Umbilical cord (tissue), 2 donors: ENCODE results near the gene AFP. TPM values are rescaled to one million over a fixed set of nuclear protein-coding genes. Genes with fewer than 3 reads are reported as not detected.

Source experiments
- DNase-seq: peaks from one replicate; pipeline ENCODE4 v3.0.0-alpha.2; 2015; ENCODE audit warnings: low spot score
- total RNA-seq: library from RNA; depleted of rRNA; stranded (reverse); fragments of >200 nt; gene quantifications from one replicate; pipeline ENCODE4 v1.2.3, GENCODE V29; 2014; ENCODE audit warnings: low replicate concordance; ENCODE audit not compliant: insufficient read depth

The AFP gene
- total RNA-seq, 1 donor from 2014 or later = 0.72 TPM

DNA sequence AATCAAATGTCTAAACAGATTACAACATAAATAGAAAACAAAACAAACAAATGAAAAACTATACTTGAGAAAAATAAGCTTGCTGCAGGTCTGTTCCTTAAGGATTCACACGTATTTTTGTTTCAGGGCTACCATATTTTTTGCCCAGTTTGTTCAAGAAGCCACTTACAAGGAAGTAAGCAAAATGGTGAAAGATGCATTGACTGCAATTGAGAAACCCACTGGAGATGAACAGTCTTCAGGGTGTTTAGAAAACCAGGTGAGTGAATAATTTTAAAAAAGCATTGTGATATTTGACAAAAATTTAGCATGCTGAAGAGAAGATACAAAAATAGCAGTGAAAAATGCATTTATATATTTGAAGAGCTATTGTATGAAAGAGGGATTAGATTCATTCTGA lies 2.0 kb downstream of the AFP start:
- DNase-seq = no peak

DNA sequence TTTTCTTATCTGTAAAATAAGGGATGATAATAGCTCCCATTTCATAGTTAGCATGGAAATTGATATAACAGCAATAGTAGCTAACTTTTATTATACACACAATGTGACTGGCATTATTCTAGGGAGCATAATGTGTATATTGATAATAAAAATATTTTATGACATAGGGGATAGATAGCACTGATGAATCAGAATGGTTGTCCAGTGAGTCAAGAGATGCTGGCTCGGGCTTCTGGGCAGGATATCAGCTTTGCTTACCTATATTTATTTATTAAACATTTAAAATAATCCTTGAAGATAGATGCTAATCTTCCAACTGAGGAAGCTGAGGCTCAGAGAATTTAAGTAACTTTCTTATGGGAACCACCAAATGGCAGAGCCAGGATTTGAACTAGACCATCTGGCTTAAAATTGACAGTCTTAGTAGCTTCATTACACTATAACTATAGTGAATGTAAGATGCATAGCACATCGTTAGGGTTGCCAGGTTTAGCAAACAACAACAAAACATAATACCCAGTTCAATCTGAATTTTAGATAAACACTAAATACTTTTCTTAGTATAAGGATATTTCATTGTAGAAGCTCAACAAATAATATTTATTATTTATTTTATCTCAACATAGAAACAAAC lies 2.7 kb downstream of the AFP start:
- DNase-seq = no peak

DNA sequence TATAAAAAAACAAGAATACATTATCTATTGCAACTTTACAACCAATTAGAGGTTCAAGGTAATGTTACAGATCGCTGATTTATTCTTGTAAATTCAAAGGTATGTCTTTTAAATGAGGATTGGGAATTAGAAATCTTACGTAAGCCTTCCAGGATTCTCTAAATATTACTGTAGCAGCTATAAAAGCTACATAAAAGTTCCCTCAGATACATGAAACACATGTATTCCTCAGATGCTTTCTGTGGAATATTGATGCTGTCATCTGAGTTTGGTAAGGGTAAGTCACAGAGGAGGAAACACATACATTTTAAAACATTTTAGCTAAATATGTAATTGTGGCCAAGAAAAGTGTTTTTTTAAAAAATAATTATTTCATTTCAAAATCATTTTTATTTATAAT lies 3.4 kb downstream of the AFP start:
- DNase-seq = no peak

DNA sequence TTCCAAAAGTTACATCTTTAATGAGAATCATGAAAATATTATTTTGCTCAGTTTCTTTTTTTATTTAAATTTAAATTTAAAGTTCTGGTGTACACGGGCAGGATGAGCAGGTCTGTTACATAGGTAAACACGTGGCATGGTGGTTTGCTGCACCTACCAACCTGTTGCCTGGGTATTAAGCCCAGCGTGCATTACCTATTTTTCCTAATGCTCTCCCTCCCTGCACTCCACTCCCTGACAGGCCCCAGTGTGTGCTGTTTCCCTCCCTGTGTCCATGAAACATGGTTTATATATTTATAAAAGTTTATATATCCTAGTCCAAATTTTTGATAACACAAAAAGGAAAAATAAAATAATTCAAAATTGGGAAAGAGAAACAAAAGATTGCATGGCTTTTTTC lies 4.0 kb downstream of the AFP start:
- no peak for DNase-seq

DNA sequence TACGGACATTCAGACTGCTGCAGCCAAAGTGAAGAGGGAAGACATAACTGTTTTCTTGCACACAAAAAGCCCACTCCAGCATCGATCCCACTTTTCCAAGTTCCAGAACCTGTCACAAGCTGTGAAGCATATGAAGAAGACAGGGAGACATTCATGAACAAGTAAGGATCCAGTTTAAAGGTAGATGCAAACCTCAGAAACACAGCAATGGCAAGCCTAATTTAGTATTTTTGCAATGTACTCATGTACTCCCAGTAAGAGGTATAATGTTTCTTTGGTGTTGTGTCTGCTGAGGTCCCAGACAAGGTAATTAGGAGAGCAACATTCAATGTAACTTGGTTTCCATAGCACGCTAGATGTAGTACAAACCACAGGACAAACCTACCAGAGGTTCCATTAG lies 4.6 kb downstream of the AFP start:
- DNase-seq = no peak

DNA sequence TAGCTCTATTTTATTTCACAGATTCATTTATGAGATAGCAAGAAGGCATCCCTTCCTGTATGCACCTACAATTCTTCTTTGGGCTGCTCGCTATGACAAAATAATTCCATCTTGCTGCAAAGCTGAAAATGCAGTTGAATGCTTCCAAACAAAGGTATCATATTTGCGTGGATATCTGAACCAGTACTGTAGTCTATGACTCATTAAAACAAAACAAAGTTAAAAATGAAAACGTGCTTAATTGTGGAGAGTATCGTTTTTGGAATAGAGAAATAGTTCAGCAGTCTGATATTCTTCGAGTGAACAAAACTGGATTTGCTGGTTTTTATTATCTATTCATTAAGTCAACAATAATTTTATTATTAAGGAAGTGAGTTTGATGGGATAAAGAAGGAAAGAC lies 6.3 kb downstream of the AFP start:
- no peak for DNase-seq

DNA sequence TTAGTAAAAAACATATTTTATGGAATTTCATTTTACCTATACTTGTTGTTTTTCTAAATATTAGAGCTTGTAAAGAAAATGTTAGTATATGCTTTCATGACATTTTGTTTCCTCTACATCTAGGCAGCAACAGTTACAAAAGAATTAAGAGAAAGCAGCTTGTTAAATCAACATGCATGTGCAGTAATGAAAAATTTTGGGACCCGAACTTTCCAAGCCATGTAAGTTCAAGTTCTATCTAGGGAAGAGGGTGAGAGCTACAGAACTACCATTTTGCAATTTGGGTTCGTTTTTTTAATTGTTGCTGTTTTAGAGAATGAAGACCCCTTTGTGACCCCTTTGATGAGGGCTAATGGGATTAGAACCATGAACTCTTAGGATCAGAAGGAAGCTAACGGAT lies 7.2 kb downstream of the AFP start:
- DNase-seq = no peak

DNA sequence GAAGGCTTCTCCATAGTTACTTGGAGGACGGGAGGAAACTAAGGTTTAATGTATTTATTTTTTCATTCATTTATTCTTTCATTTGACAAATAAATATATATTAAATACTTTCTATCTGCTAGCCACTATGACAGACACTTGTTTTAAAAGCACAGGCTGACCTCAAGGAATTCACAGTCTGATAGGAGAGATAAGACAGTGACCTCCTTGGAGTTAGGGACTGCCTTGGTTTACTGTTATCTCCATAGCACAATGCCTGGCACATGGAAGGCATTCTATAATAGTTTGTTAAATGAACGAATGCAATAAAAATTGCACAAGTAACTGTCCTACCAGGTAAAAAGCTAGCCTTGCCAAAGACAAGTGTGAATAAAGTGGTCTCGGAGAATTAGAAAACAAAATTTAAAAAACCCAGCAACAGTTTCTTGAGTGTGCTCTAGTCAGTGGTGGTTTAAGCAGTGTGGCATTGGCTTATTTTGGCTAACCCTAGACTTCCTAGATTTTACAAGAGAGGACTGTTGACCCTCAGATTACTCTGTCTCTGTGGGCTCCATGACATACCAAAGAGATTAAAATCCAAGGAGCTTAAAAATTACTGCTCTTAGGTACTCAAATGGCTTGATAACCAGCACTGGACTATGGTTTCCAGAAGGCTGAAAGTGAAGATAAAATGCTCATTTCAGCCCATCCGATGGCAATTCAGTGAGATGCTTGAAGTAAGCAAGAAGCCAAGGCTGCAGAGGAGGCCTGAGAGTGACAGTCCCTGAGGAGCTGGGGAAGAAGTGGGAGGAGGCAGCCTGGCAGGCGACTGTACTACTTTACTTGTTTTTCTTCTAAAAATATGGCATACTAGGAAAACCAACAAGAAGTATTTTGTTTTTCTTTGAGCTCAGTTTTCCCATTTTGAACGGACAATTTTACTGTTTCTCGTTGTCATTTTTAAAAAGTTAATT lies 9.6 kb downstream of the AFP start:
- no peak for DNase-seq

DNA sequence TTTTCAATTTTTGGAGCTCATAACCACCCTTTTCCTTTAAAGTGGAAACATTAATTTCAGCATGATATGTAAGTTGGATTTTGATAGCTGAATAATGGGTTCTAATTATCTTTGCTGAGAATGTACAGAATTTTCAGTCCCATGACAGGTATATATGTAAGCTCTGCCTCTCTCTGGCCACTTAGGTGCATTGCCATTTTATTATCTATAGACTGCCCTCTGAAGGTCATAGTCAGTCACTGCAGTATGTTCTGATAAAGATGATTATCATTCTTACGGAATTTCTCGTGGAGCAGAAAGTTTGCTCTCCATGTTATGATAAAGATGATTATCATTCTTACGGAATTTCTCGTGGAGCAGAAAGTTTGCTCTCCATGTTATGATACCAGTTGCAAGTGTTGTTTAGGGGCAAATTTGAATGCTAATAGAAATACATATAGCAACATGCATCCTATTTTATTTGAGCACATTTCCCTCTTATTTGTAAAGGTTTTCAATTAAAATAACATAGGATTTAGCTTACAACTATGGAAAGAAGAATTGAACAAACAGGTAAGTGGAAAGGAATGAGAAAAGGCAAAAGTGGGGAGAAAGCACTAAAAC lies 10.4 kb downstream of the AFP start:
- DNase-seq = peak; percentile 31

DNA sequence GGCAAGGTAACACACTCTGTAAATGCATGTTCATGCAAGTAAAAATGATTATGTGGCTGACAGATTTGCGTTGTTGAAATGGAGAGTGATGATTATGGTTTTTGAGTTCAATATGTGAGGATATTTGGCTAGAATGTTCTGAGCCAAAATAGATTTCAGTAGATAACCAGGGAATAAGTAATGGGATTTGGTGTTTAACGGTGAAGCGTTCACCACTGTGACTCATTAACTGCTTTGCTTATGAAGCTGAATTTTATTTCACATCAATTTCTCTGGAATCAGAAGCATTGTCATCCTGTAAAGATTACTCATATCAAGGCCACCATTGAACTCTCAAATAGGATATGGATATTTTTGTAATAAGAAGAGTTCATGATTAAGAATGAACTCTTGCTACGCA lies 11.7 kb downstream of the AFP start:
- DNase-seq = no peak

DNA sequence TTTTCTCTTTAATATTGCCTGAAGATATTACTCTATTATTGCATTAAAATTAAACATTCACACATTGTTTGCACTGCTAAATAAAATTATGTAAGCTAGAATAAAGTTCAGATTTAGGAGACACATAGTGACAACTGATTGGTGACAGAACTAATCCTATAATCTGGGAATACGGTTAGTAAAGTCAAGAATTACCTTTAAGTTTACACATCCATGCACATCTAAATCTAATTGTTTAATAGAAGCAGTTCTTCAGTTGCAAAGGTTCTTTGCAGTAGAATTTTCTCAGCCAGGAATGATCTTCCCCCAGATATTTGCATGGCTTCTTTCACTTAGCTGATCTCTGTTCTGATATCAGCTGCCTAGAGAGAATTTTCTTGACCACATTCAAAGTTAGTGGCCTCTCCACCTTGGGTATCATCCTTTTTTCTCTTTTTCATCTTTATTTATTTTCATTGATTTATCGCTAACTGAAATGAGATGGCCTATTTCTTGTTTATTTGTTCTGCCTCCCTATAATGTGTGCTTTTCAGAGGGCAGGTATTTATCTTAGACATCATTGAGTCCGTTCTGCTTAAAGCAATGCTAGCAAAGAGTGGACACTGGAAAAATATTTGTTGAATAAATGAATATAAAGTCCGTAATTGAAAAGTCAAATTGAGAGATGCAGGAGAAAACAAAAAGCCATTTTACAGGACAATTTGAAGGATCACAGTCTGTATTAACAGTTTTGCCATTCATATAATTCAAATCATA lies 12.6 kb downstream of the AFP start:
- DNase-seq = no peak

DNA sequence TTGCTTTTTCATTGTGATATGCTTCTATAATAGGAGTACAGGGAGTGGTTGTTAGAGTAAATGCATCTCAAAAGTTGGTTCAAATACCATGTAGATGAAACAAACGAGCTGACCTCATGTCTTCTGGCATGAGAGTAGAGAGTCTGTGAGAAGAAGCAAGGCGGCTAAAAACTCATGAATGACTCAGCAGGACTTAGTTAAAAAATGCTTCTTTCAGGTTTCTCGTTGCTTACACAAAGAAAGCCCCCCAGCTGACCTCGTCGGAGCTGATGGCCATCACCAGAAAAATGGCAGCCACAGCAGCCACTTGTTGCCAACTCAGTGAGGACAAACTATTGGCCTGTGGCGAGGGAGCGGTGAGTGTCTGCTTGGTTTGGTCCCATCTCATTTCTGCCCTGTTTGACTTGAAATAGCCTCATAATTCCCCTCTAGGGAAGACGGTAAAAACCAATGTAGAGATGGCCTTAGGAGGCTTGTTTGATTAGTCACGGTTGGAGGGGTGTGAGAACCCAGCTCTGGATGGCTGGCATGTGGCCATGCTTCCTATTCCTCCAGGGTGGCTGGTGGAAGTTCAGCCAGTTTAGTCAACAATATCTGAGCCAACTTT lies 14.5 kb downstream of the AFP start:
- DNase-seq = peak; percentile 72

DNA sequence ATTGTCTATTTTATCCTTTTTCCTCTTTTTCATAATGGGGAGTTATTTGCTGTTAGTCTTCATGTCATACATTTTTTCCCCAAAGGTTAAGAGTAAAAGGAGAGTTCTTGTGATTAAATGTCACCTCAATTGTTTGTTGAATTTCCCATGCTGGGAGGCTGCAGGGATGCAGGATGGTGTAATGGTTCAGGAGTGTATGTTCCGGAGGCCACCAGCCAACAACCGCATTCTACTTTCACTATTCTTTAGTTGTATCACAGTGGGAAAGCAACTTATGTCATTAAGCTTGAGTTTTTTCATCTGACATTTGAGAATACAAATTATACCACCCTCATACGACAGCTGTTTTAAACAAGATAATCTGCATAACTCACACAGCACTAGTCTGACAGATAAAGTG lies 15.4 kb downstream of the AFP start:
- no peak for DNase-seq

DNA sequence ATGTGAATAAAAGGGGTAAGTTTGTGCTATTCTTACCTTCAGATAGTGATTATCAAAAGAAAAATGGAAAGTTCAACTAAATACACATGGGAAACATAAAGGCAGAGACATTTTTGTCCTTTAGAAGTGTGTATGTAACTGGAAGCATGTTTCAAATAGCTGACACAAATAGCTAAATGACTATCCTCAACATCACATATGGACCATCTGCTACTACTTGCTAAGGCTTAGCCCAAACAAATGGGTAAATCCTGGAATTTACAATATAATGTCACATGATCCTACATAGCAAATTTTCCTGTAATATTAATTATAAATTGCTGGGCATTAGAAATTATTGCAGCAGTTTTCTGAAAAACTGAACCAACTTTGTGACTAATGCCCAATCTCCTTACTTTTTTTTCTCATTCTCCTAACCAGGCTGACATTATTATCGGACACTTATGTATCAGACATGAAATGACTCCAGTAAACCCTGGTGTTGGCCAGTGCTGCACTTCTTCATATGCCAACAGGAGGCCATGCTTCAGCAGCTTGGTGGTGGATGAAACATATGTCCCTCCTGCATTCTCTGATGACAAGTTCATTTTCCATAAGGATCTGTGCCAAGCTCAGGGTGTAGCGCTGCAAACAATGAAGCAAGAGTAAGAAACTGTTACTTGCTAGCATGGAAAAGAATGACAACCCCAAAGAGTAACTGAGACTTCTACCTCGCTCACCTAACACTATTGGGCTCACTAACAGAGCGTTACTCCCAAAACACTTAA lies 16.1 kb downstream of the AFP start:
- no peak for DNase-seq

DNA sequence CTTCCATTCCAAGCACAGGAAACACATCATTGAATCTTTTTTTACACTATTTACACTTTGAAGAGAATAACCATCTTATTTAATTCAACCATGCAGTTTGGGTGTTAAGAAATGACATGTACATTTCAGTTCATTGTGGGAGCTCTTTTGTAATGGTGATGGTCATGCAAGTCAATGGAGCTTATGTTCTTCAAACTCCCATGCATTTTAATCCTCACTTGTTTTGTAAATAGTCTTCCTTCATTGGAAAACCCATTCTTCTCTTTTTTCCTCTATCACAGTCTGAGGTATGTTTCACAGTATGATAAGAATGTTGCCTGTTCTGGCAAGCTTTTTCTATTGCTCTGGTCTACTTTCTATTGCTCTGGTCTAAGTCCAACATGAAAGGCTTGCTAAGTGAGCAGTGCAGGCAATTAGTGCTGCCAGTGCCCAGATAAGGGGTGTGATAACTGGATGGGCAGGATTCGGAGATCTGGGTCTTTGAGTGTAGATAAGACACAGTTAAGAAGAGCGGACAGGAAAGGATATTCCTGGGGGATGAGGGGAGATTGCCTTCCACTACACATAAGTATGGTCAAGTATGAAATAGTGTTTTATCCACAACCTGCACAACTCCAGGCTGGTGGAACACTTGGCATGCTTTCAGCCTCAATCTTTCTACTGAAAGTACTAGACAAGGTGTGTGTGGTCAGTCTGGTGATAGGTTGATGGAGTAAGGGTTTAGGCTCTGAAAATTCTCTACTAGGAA lies 17.1 kb downstream of the AFP start:
- peak; percentile 19 for DNase-seq

DNA sequence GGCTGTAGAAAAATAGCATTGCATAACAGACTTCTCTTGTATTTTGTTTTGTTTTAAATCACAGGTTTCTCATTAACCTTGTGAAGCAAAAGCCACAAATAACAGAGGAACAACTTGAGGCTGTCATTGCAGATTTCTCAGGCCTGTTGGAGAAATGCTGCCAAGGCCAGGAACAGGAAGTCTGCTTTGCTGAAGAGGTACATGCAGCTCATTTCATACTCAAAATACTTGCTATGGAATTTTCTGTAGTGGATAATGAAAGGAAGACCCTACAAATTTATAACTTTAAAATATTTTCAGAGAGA lies 17.6 kb downstream of the AFP start:
- DNase-seq = no peak

DNA sequence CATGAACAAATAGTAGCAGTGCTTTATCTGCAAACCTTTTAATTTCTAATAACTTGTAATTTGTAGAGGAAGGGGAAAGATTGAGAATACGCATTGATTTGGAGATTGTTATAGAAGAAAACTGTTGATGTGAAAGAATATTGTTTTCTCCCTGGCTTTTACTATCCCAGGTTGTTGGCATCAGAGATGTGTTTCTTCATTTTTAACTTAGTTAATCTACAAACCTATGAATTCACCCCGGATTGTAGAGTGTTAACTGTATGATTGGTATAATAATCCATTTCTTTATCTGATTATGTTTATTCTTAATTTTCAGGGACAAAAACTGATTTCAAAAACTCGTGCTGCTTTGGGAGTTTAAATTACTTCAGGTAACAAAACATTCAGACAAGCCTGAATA lies 18.9 kb downstream of the AFP start:
- DNase-seq = no peak

DNA sequence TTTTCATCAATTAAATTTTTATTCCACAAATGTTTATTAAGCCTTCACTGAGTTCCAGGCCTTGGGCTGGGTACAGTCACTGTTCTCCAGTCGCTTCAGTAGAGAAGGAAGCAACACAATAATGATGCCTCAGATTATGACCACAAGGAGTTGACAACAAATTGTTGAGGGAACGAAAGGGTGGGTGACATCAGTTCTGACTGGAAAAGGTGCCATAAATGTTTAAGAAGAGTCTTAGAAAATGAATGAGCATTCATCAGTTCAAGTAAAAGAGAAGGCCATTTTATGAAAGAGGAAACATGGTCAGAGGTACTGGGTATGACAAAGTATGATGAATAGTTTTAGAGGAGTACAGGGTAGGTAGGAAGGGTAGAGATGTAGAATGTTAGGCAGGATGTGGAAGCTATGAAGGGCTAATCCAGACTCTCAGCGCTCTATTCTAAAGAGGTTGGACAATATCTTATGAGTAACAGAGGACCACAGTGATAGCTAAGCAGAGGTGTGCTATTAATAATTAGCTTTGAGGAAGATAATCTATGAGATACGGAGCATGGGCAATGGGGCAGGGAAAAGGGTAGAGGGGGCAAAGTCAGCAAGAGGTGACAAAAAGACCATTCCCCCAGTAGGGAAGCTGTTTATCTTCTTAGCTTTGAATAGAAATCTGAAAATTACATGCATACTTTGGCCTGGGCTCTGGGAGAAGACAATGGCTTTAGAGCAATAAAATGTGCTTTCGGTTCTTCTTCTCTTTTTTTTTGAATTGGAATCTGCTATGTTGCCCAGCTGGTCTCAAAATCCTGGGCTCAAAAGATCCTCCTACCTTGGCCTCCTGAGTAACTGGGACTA lies 20.4 kb downstream of the AFP start:
- DNase-seq = no peak
